ENCODE data around the gene SATL1.

DNA sequence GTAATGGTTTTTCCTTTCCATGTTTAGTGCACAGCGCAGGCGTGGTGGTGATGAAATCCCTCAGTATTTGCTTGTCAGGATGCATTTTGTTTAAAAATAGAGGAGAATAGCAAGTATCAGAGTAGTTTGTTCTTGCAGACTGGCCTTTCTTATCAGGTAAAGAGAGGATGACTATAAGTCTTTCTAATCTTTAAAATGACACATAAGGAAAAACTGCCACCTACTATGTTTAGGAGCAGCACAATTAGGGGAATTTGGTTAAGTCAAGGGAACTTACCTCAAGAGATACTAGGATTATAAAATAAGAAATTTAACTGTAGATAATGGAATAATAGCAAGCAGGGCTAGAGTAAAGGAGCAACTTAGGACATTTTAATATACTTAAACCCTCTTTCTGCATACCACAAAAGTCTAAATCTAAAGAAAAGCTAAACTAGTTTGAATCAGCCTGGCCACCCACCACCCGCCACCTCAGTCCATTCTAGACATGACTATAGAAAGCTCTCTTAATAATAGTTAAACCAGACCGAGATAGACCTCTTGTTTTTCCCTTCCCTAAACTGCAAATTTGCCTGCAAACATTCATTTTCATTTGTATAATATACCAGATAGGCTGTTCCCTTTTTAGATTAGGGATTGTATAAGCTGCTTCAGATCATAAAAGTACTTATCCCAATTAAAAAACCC lies 177.9 kb downstream of the SATL1 start:
- TF ChIP-seq, protein P1, sequence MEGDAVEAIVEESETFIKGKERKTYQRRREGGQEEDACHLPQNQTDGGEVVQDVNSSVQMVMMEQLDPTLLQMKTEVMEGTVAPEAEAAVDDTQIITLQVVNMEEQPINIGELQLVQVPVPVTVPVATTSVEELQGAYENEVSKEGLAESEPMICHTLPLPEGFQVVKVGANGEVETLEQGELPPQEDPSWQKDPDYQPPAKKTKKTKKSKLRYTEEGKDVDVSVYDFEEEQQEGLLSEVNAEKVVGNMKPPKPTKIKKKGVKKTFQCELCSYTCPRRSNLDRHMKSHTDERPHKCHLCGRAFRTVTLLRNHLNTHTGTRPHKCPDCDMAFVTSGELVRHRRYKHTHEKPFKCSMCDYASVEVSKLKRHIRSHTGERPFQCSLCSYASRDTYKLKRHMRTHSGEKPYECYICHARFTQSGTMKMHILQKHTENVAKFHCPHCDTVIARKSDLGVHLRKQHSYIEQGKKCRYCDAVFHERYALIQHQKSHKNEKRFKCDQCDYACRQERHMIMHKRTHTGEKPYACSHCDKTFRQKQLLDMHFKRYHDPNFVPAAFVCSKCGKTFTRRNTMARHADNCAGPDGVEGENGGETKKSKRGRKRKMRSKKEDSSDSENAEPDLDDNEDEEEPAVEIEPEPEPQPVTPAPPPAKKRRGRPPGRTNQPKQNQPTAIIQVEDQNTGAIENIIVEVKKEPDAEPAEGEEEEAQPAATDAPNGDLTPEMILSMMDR (IDR thresholded peaks at IDR 0.05) = no peak
- TF ChIP-seq ZNF121 (CRISPR knock-in tag; IDR thresholded peaks at IDR 0.05) (no peak), FOXK1 (CRISPR knock-in tag; IDR thresholded peaks at IDR 0.05) (no peak), SP1 (CRISPR knock-in tag; conservative IDR thresholded peaks at IDR 0.05) (no peak)
- TF ChIP-seq, protein P2, sequence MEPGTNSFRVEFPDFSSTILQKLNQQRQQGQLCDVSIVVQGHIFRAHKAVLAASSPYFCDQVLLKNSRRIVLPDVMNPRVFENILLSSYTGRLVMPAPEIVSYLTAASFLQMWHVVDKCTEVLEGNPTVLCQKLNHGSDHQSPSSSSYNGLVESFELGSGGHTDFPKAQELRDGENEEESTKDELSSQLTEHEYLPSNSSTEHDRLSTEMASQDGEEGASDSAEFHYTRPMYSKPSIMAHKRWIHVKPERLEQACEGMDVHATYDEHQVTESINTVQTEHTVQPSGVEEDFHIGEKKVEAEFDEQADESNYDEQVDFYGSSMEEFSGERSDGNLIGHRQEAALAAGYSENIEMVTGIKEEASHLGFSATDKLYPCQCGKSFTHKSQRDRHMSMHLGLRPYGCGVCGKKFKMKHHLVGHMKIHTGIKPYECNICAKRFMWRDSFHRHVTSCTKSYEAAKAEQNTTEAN (CRISPR knock-in tag; IDR thresholded peaks at IDR 0.05) = no peak
- TF ChIP-seq, protein P3, sequence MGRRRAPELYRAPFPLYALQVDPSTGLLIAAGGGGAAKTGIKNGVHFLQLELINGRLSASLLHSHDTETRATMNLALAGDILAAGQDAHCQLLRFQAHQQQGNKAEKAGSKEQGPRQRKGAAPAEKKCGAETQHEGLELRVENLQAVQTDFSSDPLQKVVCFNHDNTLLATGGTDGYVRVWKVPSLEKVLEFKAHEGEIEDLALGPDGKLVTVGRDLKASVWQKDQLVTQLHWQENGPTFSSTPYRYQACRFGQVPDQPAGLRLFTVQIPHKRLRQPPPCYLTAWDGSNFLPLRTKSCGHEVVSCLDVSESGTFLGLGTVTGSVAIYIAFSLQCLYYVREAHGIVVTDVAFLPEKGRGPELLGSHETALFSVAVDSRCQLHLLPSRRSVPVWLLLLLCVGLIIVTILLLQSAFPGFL (CRISPR knock-in tag; IDR thresholded peaks at IDR 0.05; ENCODE audit: borderline replicate concordance) = no peak
- TF ChIP-seq, protein P4, sequence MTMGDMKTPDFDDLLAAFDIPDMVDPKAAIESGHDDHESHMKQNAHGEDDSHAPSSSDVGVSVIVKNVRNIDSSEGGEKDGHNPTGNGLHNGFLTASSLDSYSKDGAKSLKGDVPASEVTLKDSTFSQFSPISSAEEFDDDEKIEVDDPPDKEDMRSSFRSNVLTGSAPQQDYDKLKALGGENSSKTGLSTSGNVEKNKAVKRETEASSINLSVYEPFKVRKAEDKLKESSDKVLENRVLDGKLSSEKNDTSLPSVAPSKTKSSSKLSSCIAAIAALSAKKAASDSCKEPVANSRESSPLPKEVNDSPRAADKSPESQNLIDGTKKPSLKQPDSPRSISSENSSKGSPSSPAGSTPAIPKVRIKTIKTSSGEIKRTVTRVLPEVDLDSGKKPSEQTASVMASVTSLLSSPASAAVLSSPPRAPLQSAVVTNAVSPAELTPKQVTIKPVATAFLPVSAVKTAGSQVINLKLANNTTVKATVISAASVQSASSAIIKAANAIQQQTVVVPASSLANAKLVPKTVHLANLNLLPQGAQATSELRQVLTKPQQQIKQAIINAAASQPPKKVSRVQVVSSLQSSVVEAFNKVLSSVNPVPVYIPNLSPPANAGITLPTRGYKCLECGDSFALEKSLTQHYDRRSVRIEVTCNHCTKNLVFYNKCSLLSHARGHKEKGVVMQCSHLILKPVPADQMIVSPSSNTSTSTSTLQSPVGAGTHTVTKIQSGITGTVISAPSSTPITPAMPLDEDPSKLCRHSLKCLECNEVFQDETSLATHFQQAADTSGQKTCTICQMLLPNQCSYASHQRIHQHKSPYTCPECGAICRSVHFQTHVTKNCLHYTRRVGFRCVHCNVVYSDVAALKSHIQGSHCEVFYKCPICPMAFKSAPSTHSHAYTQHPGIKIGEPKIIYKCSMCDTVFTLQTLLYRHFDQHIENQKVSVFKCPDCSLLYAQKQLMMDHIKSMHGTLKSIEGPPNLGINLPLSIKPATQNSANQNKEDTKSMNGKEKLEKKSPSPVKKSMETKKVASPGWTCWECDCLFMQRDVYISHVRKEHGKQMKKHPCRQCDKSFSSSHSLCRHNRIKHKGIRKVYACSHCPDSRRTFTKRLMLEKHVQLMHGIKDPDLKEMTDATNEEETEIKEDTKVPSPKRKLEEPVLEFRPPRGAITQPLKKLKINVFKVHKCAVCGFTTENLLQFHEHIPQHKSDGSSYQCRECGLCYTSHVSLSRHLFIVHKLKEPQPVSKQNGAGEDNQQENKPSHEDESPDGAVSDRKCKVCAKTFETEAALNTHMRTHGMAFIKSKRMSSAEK (CRISPR knock-in tag; IDR thresholded peaks at IDR 0.05; ENCODE audit: borderline replicate concordance) = no peak
- TF ChIP-seq, protein P5, sequence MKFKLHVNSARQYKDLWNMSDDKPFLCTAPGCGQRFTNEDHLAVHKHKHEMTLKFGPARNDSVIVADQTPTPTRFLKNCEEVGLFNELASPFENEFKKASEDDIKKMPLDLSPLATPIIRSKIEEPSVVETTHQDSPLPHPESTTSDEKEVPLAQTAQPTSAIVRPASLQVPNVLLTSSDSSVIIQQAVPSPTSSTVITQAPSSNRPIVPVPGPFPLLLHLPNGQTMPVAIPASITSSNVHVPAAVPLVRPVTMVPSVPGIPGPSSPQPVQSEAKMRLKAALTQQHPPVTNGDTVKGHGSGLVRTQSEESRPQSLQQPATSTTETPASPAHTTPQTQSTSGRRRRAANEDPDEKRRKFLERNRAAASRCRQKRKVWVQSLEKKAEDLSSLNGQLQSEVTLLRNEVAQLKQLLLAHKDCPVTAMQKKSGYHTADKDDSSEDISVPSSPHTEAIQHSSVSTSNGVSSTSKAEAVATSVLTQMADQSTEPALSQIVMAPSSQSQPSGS (CRISPR knock-in tag; IDR thresholded peaks at IDR 0.05; ENCODE audit: borderline replicate concordance, low read depth) = no peak
